NCI-H2107 treated with DMSO at 0.1 percent for 48 hours (cell line): ENCODE data around the gene ZNF699.
"Not testable (repeated sequence)": the region's sequence is repeated elsewhere in the genome, so short reads cannot be mapped to it uniquely, and the experiment has no call there.

Experiments used
- DNase-seq: peaks from one replicate; lab custom pipeline; 2025; ENCODE audit not compliant: unreplicated experiment; lab: John Stamatoyannopoulos, UW

ZNF699 gene

GRCh38 chr19:9289231-9289884 lies 20.3 kb downstream of the ZNF699 start:
- DNase-seq = no peak

GRCh38 chr19:9283485-9283884 lies 26.2 kb downstream of the ZNF699 start:
- not testable (repeated sequence) for DNase-seq

GRCh38 chr19:9251236-9251635 lies 58.4 kb downstream of the ZNF699 start:
- DNase-seq = no peak

- DNase-seq = no peak
Measured at GRCh38 chr19:9250630-9251029, 59.0 kb downstream of the ZNF699 start, which contains the start of gene OR7E24. Gene OR7E24 (plus strand): TSS chr19:9250930. CDS start chr19:9251044, 114 bp downstream.
